ENCODE results near the gene OSBPL9. TPM values are rescaled to one million over a fixed set of nuclear protein-coding genes. Genes with fewer than 3 reads are reported as not detected.
A peak's percentile ranks its signal among the peaks of the same experiment; 100 is the strongest.

Gene OSBPL9
- total RNA-seq, 4 donors from 2014 or later, result 95.6 to 272 (median 128) TPM

GRCh38 chr1:51623025-51623424 is 6.1 kb downstream of the OSBPL9 start:
- H3K27me3 ChIP-seq, result no peaks in the 10 kb centered on the region
- WGBS, 2 donors, result 91 to 92% methylated on average over 2 of the region's 2 CpGs
- no peak for DNase-seq

GRCh38 chr1:51623450-51623849 is 6.6 kb downstream of the OSBPL9 start:
- Histone ChIP-seq H3K36me3 (no peaks in the 10 kb centered on the region), H3K27ac (no peak overlapping the region), H3K27me3 (no peaks in the 10 kb centered on the region), H3K9me3 (no peaks in the 10 kb centered on the region), H3K4me1 (peaks cover 15 to 25% of the 10 kb centered on the region in 2 donors), H3K4me3 (replicated peaks in 1 of 3) (no peak overlapping the region)
- DNase-seq, result no peak
- intact Hi-C loops (cut with DNase I), result no loop called here
- WGBS, 2 donors, result 71% methylated on average over 1 of the region's 1 CpG
- TF ChIP-seq CTCF (IDR thresholded peaks at IDR 0.05), result no peak
- TF ChIP-seq POLR2A (IDR thresholded peaks at IDR 0.05), result no peak

More at GRCh38 chr1:51623025-51623424, 6.1 kb downstream of the OSBPL9 start:
- Histone ChIP-seq H3K36me3 (no peaks in the 10 kb centered on the region), H3K27ac (peak overlapping the region in 2 of 3 donors; percentile 17 to 47), H3K4me1 (peaks cover 15 to 28% of the 10 kb centered on the region in 2 donors), H3K4me3 (replicated peaks in 1 of 3) (no peak overlapping the region), H3K9me3 (no peaks in the 10 kb centered on the region)
- TF ChIP-seq CTCF (IDR thresholded peaks at IDR 0.05) (no peak), POLR2A (IDR thresholded peaks at IDR 0.05) (no peak)
- intact Hi-C loops (cut with DNase I), result no loop called here

GRCh38 chr1:51624855-51625254 is 8.0 kb downstream of the OSBPL9 start:
- intact Hi-C loops (cut with DNase I), result no loop called here
- WGBS, 2 donors, result 82 to 84% methylated on average over 1 of the region's 1 CpG
- peaks cover 21 to 32% of the 10 kb centered on the region in 2 donors for H3K4me1 ChIP-seq

GRCh38 chr1:51627672-51628071 is 10.8 kb downstream of the OSBPL9 start:
- intact Hi-C loops (cut with DNase I), result no loop called here
- no peaks in the 10 kb centered on the region for H3K36me3 ChIP-seq
- WGBS, 2 donors, result 85 to 89% methylated on average over 2 of the region's 2 CpGs
- no peaks in the 10 kb centered on the region for H3K9me3 ChIP-seq
- H3K4me3 ChIP-seq (replicated peaks in 1 of 3), result no peak overlapping the region
- no peak overlapping the region for H3K27ac ChIP-seq
- no peak for DNase-seq
- TF ChIP-seq POLR2A (IDR thresholded peaks at IDR 0.05) (no peak), CTCF (IDR thresholded peaks at IDR 0.05) (peak in 3 of 6 experiments; percentile 27 to 29 (median 27))
- no peaks in the 10 kb centered on the region for H3K27me3 ChIP-seq
- H3K4me1 ChIP-seq, result peaks cover 14 to 17% of the 10 kb centered on the region in 2 donors

More at GRCh38 chr1:51624855-51625254, 8.0 kb downstream of the OSBPL9 start:
- DNase-seq, result no peak
- no peaks in the 10 kb centered on the region for H3K27me3 ChIP-seq
- H3K27ac ChIP-seq, result no peak overlapping the region
- no peak overlapping the region for H3K4me3 ChIP-seq (replicated peaks in 1 of 3)
- TF ChIP-seq POLR2A (IDR thresholded peaks at IDR 0.05), result no peak
- TF ChIP-seq CTCF (IDR thresholded peaks at IDR 0.05), result no peak
- H3K9me3 ChIP-seq, result no peaks in the 10 kb centered on the region
- H3K36me3 ChIP-seq, result no peaks in the 10 kb centered on the region

- 83 to 87% methylated on average over 8 of the region's 8 CpGs for WGBS, 2 donors
- Histone ChIP-seq H3K9me3 (no peaks in the 10 kb centered on the region), H3K27ac (no peak overlapping the region), H3K27me3 (no peaks in the 10 kb centered on the region), H3K4me3 (replicated peaks in 1 of 3) (no peak overlapping the region), H3K4me1 (peaks cover 6 to 7% of the 10 kb centered on the region in 2 donors), H3K36me3 (no peaks in the 10 kb centered on the region)
- intact Hi-C loops (cut with DNase I), result no loop called here
- no peak for DNase-seq
- TF ChIP-seq CTCF (IDR thresholded peaks at IDR 0.05), result no peak
These were observed 12.1 kb downstream of the OSBPL9 start for GRCh38 chr1:51628715-51629590.
